C4-2B (cell line): ENCODE data around the gene MYLIP.
"Not testable (repeated sequence)": the region's sequence is repeated elsewhere in the genome, so short reads cannot be mapped to it uniquely, and the experiment has no call there.

ENCODE experiments used
- ZFX ChIP-seq: fragments of 450-650 bp; IDR thresholded peaks from 2 replicates; pipeline ENCODE4 v1.6.1; 2017
- TF ChIP-seq, protein P1 (sequence below): fragments of 450-650 bp; conservative IDR thresholded peaks from 2 replicates; pipeline ENCODE4 v1.5.1; 2017; ENCODE audit warnings: mild to moderate bottlenecking

GRCh38 chr6:16176600-16176999, 47.7 kb downstream of the MYLIP start:
- TF ChIP-seq, protein P1, sequence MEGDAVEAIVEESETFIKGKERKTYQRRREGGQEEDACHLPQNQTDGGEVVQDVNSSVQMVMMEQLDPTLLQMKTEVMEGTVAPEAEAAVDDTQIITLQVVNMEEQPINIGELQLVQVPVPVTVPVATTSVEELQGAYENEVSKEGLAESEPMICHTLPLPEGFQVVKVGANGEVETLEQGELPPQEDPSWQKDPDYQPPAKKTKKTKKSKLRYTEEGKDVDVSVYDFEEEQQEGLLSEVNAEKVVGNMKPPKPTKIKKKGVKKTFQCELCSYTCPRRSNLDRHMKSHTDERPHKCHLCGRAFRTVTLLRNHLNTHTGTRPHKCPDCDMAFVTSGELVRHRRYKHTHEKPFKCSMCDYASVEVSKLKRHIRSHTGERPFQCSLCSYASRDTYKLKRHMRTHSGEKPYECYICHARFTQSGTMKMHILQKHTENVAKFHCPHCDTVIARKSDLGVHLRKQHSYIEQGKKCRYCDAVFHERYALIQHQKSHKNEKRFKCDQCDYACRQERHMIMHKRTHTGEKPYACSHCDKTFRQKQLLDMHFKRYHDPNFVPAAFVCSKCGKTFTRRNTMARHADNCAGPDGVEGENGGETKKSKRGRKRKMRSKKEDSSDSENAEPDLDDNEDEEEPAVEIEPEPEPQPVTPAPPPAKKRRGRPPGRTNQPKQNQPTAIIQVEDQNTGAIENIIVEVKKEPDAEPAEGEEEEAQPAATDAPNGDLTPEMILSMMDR: not testable (repeated sequence)
- TF ChIP-seq ZFX: not testable (repeated sequence)
